ENCODE data around the gene SLC16A10.
"Not testable (repeated sequence)": the region's sequence is repeated elsewhere in the genome, so short reads cannot be mapped to it uniquely, and the experiment has no call there.

SLC16A10 gene

DNA sequence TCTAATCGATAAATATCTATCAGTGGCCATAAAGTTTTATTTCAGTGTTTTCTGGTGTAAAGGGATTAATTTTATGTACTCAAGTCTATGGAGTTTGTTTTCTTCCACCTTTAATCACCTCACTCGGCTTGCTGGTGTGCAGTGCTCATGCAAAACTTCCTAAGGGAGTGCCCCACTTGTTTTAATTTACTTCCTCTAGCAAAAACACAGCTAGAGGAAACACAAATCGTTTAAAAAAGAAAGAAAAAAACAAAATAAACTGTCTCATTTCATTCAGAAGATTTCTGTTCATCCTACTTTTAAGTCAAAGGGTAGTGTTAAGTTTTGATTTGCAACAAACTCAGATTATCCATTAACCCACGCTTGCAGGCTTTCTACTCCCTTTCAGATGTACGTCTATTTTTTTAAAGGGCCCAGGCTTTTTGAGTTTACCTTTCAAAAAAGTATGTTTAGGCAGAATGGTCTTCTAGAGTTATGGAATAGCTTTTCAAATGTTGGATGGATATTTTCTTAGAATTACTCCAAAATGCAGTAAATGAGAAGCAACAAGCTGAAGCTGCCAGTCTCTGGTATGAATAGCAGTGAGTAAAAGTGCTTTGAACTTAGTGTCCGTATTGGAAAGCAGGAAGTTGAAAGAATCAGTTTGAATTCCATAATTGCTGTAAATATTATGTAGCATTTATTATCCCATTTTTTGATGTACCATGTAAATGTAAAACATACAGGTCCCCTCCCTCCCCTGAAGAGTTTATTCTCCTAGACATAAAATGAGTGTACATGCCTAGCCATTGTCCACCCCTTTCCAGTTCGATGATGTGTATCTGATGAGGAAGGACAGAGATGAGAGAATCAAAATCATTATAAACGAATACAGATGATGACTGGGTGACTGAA is 113.3 kb downstream of the SLC16A10 start:
- no peak for DNase-seq (ENCODE audit: low read depth)
- no peak overlapping the region for H3K4me3 ChIP-seq (ENCODE audit: low read length)
- TF ChIP-seq, protein P1, sequence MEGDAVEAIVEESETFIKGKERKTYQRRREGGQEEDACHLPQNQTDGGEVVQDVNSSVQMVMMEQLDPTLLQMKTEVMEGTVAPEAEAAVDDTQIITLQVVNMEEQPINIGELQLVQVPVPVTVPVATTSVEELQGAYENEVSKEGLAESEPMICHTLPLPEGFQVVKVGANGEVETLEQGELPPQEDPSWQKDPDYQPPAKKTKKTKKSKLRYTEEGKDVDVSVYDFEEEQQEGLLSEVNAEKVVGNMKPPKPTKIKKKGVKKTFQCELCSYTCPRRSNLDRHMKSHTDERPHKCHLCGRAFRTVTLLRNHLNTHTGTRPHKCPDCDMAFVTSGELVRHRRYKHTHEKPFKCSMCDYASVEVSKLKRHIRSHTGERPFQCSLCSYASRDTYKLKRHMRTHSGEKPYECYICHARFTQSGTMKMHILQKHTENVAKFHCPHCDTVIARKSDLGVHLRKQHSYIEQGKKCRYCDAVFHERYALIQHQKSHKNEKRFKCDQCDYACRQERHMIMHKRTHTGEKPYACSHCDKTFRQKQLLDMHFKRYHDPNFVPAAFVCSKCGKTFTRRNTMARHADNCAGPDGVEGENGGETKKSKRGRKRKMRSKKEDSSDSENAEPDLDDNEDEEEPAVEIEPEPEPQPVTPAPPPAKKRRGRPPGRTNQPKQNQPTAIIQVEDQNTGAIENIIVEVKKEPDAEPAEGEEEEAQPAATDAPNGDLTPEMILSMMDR (IDR thresholded peaks at IDR 0.05; ENCODE audit: insufficient read depth, low read depth, low read length, missing control alignments) = no peak

DNA sequence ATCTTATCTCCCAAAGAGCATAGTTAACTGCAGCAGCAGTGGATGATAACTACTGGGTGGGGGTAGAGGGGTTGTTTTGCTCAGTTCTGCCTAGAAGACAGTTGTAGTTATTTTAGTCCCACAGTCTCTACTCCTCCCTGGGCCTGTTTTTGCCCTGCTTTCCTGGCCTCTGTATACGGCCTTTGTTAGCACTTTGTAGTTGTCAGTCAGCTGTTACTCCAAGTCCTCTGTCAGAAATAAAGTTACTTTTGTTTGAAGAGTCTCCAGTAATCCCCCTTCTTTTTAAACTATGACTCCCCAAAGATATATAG is 113.9 kb downstream of the SLC16A10 start:
- no peak overlapping the region for H3K4me3 ChIP-seq (ENCODE audit: low read length)
- TF ChIP-seq, protein P1 (IDR thresholded peaks at IDR 0.05; ENCODE audit: insufficient read depth, low read depth, low read length, missing control alignments) = no peak
- no peak for DNase-seq (ENCODE audit: low read depth)

DNA sequence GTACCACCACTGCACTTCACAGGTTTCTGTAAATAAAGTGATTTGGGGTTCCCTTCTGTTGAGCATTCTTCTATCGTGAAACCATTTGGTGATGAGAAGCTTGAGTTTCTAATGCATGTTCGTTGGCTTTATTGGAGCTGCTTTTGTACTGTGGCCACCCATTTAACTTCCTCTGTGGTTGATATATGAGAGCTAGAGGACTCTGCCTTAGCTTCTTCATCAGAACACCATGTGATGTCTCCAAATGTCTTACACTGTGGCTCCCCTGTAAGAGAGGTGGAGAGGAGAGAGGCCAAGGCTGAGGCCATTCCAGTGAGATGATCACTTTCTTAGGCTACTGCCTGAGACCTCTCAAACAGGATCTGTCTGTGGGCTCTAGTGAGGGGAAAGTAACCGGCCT is 114.5 kb downstream of the SLC16A10 start:
- no peak overlapping the region for H3K4me3 ChIP-seq (ENCODE audit: low read length)
- no peak for DNase-seq (ENCODE audit: low read depth)
- TF ChIP-seq, protein P1 (IDR thresholded peaks at IDR 0.05; ENCODE audit: insufficient read depth, low read depth, low read length, missing control alignments) = no peak

DNA sequence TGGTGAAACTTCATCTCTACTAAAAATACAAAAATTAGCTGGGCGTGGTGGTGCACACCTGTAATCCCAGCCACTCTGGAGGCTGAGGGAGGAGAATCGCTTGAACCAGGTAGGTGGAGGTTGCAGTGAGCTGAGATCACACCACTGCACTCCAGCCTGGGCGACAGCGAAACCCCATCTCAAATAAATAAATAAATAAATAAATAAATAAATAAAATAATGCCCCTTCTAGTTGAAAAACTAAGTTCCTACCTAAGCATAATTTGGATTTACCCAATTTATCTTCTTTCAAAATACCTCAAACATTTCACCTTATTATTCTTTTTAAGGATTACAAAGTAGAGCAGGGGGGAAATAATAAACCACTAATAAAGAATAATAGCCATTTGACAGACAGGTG is 116.2 kb downstream of the SLC16A10 start:
- not testable (repeated sequence) for H3K4me3 ChIP-seq (ENCODE audit: low read length); DNase-seq (ENCODE audit: low read depth)

DNA sequence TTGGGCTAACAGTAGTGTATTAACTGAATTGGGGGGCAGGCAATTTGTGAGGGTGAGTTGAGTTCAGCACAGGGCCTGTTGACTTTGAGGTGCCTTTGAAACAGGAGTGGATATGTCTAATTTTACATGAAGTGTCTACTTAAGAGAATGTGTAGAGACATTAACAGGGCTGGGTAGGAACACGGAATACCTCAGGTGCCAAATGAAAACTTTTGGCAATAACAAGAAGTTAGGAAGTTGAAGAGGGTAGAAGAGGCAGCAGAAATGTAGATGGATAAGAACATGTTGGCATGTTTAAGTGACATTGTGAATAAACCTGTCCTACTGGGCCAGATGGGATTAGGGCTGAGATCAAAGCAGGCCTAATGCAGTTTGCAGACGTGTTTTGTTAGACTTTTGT is 117.0 kb downstream of the SLC16A10 start:
- no peak for DNase-seq (ENCODE audit: low read depth)
- no peak overlapping the region for H3K4me3 ChIP-seq (ENCODE audit: low read length)
- TF ChIP-seq, protein P1 (IDR thresholded peaks at IDR 0.05; ENCODE audit: insufficient read depth, low read depth, low read length, missing control alignments) = no peak

DNA sequence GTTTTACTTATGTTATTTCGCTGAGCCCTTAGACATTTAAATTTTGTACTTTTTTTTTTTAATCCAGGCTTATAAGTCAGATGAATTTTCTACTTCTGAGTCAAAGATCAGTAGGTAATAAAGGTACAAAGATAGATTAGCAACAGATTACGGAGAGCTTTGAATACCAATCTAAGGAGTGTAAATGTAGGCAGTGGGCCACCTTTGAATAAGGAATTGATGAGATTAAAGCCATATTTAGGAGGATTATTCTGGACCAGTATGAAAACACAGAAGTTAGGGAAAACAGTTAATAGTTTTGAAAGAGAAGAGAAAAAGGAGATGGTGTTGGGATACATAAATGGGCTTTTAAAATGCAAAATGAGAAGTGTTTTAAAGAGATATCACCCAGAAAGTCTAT is 117.6 kb downstream of the SLC16A10 start:
- no peak overlapping the region for H3K4me3 ChIP-seq (ENCODE audit: low read length)
- TF ChIP-seq, protein P1 (IDR thresholded peaks at IDR 0.05; ENCODE audit: insufficient read depth, low read depth, low read length, missing control alignments) = no peak
- no peak for DNase-seq (ENCODE audit: low read depth)

DNA sequence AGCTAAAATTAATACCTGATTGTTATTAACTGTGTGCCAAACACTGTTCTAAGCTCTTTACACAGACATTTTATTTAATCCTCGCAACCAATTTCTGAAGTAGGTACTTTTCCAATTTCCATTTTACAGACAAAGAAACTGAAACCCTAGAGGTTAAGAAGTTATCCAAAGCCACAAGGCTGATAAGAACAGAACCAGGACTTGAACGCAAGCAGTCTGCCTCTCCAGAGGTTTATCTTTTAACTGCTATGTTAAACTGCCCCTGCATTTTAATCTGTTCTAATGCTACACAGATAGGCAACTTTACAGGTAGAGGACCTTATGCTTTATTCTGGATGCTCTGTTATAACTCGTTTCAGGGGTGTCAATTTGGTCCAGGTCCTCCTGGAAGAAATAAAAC is 118.2 kb downstream of the SLC16A10 start:
- TF ChIP-seq, protein P1 (IDR thresholded peaks at IDR 0.05; ENCODE audit: insufficient read depth, low read depth, low read length, missing control alignments) = no peak
- DNase-seq (ENCODE audit: low read depth) = no peak
- no peak overlapping the region for H3K4me3 ChIP-seq (ENCODE audit: low read length)
